PFSK-1 (cell line): ENCODE measurements around the gene KCTD16.

ENCODE experiments used
- FOXP2 ChIP-seq: optimal IDR thresholded peaks from 2 replicates; pipeline ENCODE3; 2011; ENCODE audit warnings: borderline replicate concordance, control low read depth, inconsistent platforms; ENCODE audit not compliant: insufficient read depth; ENCODE audit errors: extremely low read length, extremely low read depth
- POLR2AphosphoS5 ChIP-seq: IDR thresholded peaks from 2 replicates; pipeline ENCODE4 v1.6.1; 2012; ENCODE audit warnings: low read depth, mild to moderate bottlenecking, control low read depth, low read length, moderate library complexity
- REST ChIP-seq, 2 experiments: IDR thresholded peaks; 2 replicates each; pipeline versions ENCODE4 v1.6.1 to v1.8.0; 2011 to 2012; ENCODE audit warnings: low read depth in 2 of 2, low read length in 2 of 2, control low read depth in 1 of 2, inconsistent platforms in 1 of 2, mild to moderate bottlenecking in 1 of 2, moderate library complexity in 1 of 2; ENCODE audit not compliant: insufficient read depth in 1 of 2
- SIN3A ChIP-seq: IDR thresholded peaks from 2 replicates; pipeline ENCODE4 v1.6.1; 2012; ENCODE audit warnings: mild to moderate bottlenecking, low read length, moderate library complexity, borderline replicate concordance; ENCODE audit not compliant: insufficient read depth
- TAF1 ChIP-seq: IDR thresholded peaks from 2 replicates; pipeline ENCODE4 v1.6.1; 2012; ENCODE audit warnings: low read length, control low read depth, borderline replicate concordance; ENCODE audit not compliant: insufficient read depth

The KCTD16 gene

GRCh38 chr5:144329681-144330080 lies 159.0 kb downstream of the KCTD16 start:
- TF ChIP-seq TAF1: no peak
- no peak for TF ChIP-seq SIN3A
- no peak for TF ChIP-seq POLR2AphosphoS5
- TF ChIP-seq REST (IDR thresholded peaks at IDR 0.05; ENCODE audit: insufficient read depth in 1 of 2, low read depth in 2 of 2, low read length in 2 of 2): no peak
- TF ChIP-seq FOXP2: no peak

GRCh38 chr5:144331361-144331760 lies 160.7 kb downstream of the KCTD16 start:
- TF ChIP-seq FOXP2 (no peak), POLR2AphosphoS5 (no peak), REST (IDR thresholded peaks at IDR 0.05; ENCODE audit: insufficient read depth in 1 of 2, low read depth in 2 of 2, low read length in 2 of 2) (no peak), TAF1 (no peak), SIN3A (no peak)

- TF ChIP-seq REST (IDR thresholded peaks at IDR 0.05; ENCODE audit: insufficient read depth in 1 of 2, low read depth in 2 of 2, low read length in 2 of 2): no peak
- TF ChIP-seq SIN3A: no peak
- TF ChIP-seq TAF1: no peak
- no peak for TF ChIP-seq POLR2AphosphoS5
- TF ChIP-seq FOXP2: no peak
Measured at GRCh38 chr5:144332265-144332664, 161.6 kb downstream of the KCTD16 start.

GRCh38 chr5:144333336-144333920 lies 162.8 kb downstream of the KCTD16 start:
- no peak for TF ChIP-seq REST (IDR thresholded peaks at IDR 0.05; ENCODE audit: insufficient read depth in 1 of 2, low read depth in 2 of 2, low read length in 2 of 2)
- no peak for TF ChIP-seq SIN3A
- TF ChIP-seq FOXP2: no peak

GRCh38 chr5:144335561-144335960 lies 164.9 kb downstream of the KCTD16 start:
- no peak for TF ChIP-seq TAF1
- TF ChIP-seq FOXP2: no peak
- TF ChIP-seq REST (IDR thresholded peaks at IDR 0.05; ENCODE audit: insufficient read depth in 1 of 2, low read depth in 2 of 2, low read length in 2 of 2): no peak
- no peak for TF ChIP-seq POLR2AphosphoS5
- no peak for TF ChIP-seq SIN3A
